Measurements from ENCODE around the gene LCTL.

The LCTL gene

GRCh38 chr15:66560856-66561525 is 4.8 kb downstream of the LCTL start:
- TF ChIP-seq, protein P1, sequence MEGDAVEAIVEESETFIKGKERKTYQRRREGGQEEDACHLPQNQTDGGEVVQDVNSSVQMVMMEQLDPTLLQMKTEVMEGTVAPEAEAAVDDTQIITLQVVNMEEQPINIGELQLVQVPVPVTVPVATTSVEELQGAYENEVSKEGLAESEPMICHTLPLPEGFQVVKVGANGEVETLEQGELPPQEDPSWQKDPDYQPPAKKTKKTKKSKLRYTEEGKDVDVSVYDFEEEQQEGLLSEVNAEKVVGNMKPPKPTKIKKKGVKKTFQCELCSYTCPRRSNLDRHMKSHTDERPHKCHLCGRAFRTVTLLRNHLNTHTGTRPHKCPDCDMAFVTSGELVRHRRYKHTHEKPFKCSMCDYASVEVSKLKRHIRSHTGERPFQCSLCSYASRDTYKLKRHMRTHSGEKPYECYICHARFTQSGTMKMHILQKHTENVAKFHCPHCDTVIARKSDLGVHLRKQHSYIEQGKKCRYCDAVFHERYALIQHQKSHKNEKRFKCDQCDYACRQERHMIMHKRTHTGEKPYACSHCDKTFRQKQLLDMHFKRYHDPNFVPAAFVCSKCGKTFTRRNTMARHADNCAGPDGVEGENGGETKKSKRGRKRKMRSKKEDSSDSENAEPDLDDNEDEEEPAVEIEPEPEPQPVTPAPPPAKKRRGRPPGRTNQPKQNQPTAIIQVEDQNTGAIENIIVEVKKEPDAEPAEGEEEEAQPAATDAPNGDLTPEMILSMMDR (conservative IDR thresholded peaks at IDR 0.05; ENCODE audit: control insufficient read depth, insufficient read depth, low read depth, low read length), result no peak
- no peak for DNase-seq (ENCODE audit: low read depth)
- no peak overlapping the region for H3K4me3 ChIP-seq (ENCODE audit: control insufficient read depth, low read depth, low read length)

GRCh38 chr15:66558271-66558670 is 7.5 kb downstream of the LCTL start:
- DNase-seq (ENCODE audit: low read depth), result no peak
- H3K4me3 ChIP-seq (ENCODE audit: control insufficient read depth, low read depth, low read length), result no peak overlapping the region
- TF ChIP-seq, protein P1 (conservative IDR thresholded peaks at IDR 0.05; ENCODE audit: control insufficient read depth, insufficient read depth, low read depth, low read length), result no peak

GRCh38 chr15:66555685-66556084 is 10.1 kb downstream of the LCTL start:
- no peak for DNase-seq (ENCODE audit: low read depth)
- TF ChIP-seq, protein P1 (conservative IDR thresholded peaks at IDR 0.05; ENCODE audit: control insufficient read depth, insufficient read depth, low read depth, low read length), result no peak
- no peak overlapping the region for H3K4me3 ChIP-seq (ENCODE audit: control insufficient read depth, low read depth, low read length)

GRCh38 chr15:66545255-66545654 is 20.5 kb downstream of the LCTL start:
- TF ChIP-seq, protein P1 (conservative IDR thresholded peaks at IDR 0.05; ENCODE audit: control insufficient read depth, insufficient read depth, low read depth, low read length), result no peak
- H3K4me3 ChIP-seq (ENCODE audit: control insufficient read depth, low read depth, low read length), result no peak overlapping the region
- no peak for DNase-seq (ENCODE audit: low read depth)

DNA sequence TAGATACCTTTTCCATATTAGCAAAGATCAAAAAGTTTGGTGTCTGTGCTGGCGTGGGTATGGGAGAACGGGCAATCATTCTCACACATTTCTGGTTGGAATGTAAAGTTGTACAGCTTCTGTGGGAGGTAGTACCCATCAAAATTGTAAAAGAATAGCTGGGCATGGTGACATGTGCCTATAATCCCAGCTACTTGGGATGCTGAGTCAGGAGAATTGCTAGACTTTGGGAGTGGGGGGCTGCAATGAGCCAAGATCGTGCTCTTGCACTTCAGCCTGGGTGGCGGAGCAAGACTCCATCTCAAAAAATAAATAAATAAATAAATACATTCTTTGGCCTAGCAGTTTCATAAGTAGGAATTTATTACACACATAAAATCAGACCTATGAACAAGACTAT is 22.9 kb downstream of the LCTL start:
- DNase-seq (ENCODE audit: low read depth), result no peak
- H3K4me3 ChIP-seq (ENCODE audit: control insufficient read depth, low read depth, low read length), result no peak overlapping the region
- TF ChIP-seq, protein P1 (conservative IDR thresholded peaks at IDR 0.05; ENCODE audit: control insufficient read depth, insufficient read depth, low read depth, low read length), result no peak

- TF ChIP-seq, protein P1 (conservative IDR thresholded peaks at IDR 0.05; ENCODE audit: control insufficient read depth, insufficient read depth, low read depth, low read length), result no peak
- no peak for DNase-seq (ENCODE audit: low read depth)
- no peak overlapping the region for H3K4me3 ChIP-seq (ENCODE audit: control insufficient read depth, low read depth, low read length)
Observed at GRCh38 chr15:66535056-66535455, 30.7 kb downstream of the LCTL start.

- no peak for DNase-seq (ENCODE audit: low read depth)
- no peak overlapping the region for H3K4me3 ChIP-seq (ENCODE audit: control insufficient read depth, low read depth, low read length)
- TF ChIP-seq, protein P1 (conservative IDR thresholded peaks at IDR 0.05; ENCODE audit: control insufficient read depth, insufficient read depth, low read depth, low read length), result no peak
Observed at GRCh38 chr15:66524838-66525237, 41.0 kb downstream of the LCTL start.

All from fibroblast of mammary gland (primary cell).